ENCODE results near the gene TFF1. TPM values are rescaled to one million over a fixed set of nuclear protein-coding genes. Genes with fewer than 3 reads are reported as not detected.

Gene TFF1
- total RNA-seq, 2 experiments from 2014 or later, result not detected

- no peak overlapping the region for H3K27ac Mint-ChIP-seq
- CTCF ChIA-PET, result interaction anchor here (0.6 to 1.1 kb wide), 3 partner anchors 11 to 29 kb away, joined by 3 to 10 read pairs (median 3); no protein-coding TSS in a partner anchor
- intact Hi-C loops (cut with micrococcal nuclease), result no loop called here
- H3K36me3 Mint-ChIP-seq, result peaks cover 39% of the 10 kb centered on the region
- no peaks in the 10 kb centered on the region for H3K27me3 Mint-ChIP-seq
- no peak overlapping the region for H3K4me3 Mint-ChIP-seq
- H3K4me1 Mint-ChIP-seq (ENCODE audit: low read depth), result peaks cover 55% of the 10 kb centered on the region
- POLR2A ChIA-PET, result interaction anchor here (0.8 to 1.3 kb wide), 3 partner anchors 22 to 128 kb away, joined by 3 to 4 read pairs (median 3); no protein-coding TSS in a partner anchor
- H3K9me3 Mint-ChIP-seq, result peaks cover 10% of the 10 kb centered on the region
- no peak for DNase-seq
These were observed 32.2 kb upstream of the TFF1 start for GRCh38 chr21:42398436-42399028.

GRCh38 chr21:42397746-42398394 is 31.5 kb upstream of the TFF1 start:
- Mint-ChIP-seq H3K9me3 (peaks cover 10% of the 10 kb centered on the region), H3K27ac (no peak overlapping the region), H3K4me1 (ENCODE audit: low read depth) (peaks cover 60% of the 10 kb centered on the region), H3K36me3 (peaks cover 37% of the 10 kb centered on the region), H3K27me3 (no peaks in the 10 kb centered on the region), H3K4me3 (no peak overlapping the region)
- no peak for DNase-seq
- POLR2A ChIA-PET, result interaction anchor here (0.8 to 1.1 kb wide), 3 partner anchors 19 to 26 kb away, joined by 3 to 4 read pairs (median 3); no protein-coding TSS in a partner anchor
- intact Hi-C loops (cut with micrococcal nuclease), result no loop called here
- CTCF ChIA-PET, result interaction anchor here (1.1 kb wide), 1 partner anchor 16 kb away, joined by 10 read pairs; no protein-coding TSS in a partner anchor

- ChIA-PET CTCF (interaction anchor here (1.2 kb wide), 1 partner anchor 16 kb away, joined by 4 read pairs; no protein-coding TSS in a partner anchor), POLR2A (interaction anchor here (1.1 kb wide), 1 partner anchor 18 kb away, joined by 3 read pairs; no protein-coding TSS in a partner anchor)
- Mint-ChIP-seq H3K4me1 (ENCODE audit: low read depth) (peaks cover 63% of the 10 kb centered on the region), H3K36me3 (peaks cover 38% of the 10 kb centered on the region), H3K27me3 (no peaks in the 10 kb centered on the region), H3K4me3 (no peak overlapping the region), H3K27ac (no peak overlapping the region), H3K9me3 (peaks cover 8% of the 10 kb centered on the region)
- intact Hi-C loops (cut with micrococcal nuclease), result no loop called here
- DNase-seq, result no peak
These were observed 30.7 kb upstream of the TFF1 start for GRCh38 chr21:42396799-42397745.

GRCh38 chr21:42395905-42396651 is 29.7 kb upstream of the TFF1 start, which contains the start of gene TMPRSS3:
TSS of gene TMPRSS3 (minus strand) at chr21:42396052. CDS start at chr21:42395417, 635 bp downstream.
- CTCF ChIA-PET, result interaction anchor here (1.2 kb wide), 1 partner anchor 15 kb away, joined by 4 read pairs; no protein-coding TSS in a partner anchor
- Mint-ChIP-seq H3K4me3 (no peak within 1 kb of the TSS), H3K27me3 (no peaks in the 10 kb centered on the region), H3K4me1 (ENCODE audit: low read depth) (peaks cover 59% of the 10 kb centered on the region), H3K36me3 (peaks cover 37% of the 10 kb centered on the region), H3K9me3 (no peaks in the 10 kb centered on the region), H3K27ac (no peak within 1 kb of the TSS)
- intact Hi-C loops (cut with micrococcal nuclease), result no loop called here
- POLR2A ChIA-PET, result no interaction called here
- DNase-seq, result no peak

GRCh38 chr21:42395302-42395701 is 29.0 kb upstream of the TFF1 start:
- Mint-ChIP-seq H3K27ac (no peak overlapping the region), H3K36me3 (peaks cover 42% of the 10 kb centered on the region), H3K4me3 (no peak overlapping the region), H3K4me1 (ENCODE audit: low read depth) (peaks cover 53% of the 10 kb centered on the region), H3K27me3 (no peaks in the 10 kb centered on the region), H3K9me3 (no peaks in the 10 kb centered on the region)
- ChIA-PET POLR2A (no interaction called here), CTCF (no interaction called here)
- DNase-seq, result no peak
- intact Hi-C loops (cut with micrococcal nuclease), result no loop called here

GRCh38 chr21:42393443-42393950 is 27.2 kb upstream of the TFF1 start:
- H3K27me3 Mint-ChIP-seq, result no peaks in the 10 kb centered on the region
- H3K27ac Mint-ChIP-seq, result peak overlapping the region; percentile 84
- DNase-seq, result no peak
- ChIA-PET POLR2A (interaction anchor here (0.7 to 2.7 kb wide), 13 partner anchors 11 to 156 kb away, joined by 3 to 36 read pairs (median 5); partner anchors contain the start of gene UBASH3A), CTCF (interaction anchor here (0.7 to 4.0 kb wide), 11 partner anchors 9 to 79 kb away, joined by 3 to 33 read pairs (median 4); partner anchors contain the start of gene UBASH3A)
- intact Hi-C loops (cut with micrococcal nuclease), result loop anchor here (1.0 to 2.0 kb wide), 4 partner anchors 8 to 32 kb away; no protein-coding TSS in a partner anchor
- no peaks in the 10 kb centered on the region for H3K9me3 Mint-ChIP-seq
- peaks cover 48% of the 10 kb centered on the region for H3K36me3 Mint-ChIP-seq
- H3K4me1 Mint-ChIP-seq (ENCODE audit: low read depth), result peaks cover 58% of the 10 kb centered on the region
- H3K4me3 Mint-ChIP-seq, result peak overlapping the region; percentile 64

- H3K27me3 Mint-ChIP-seq, result no peaks in the 10 kb centered on the region
- DNase-seq, result peak; percentile 45
- POLR2A ChIA-PET, result interaction anchor here (0.7 to 2.7 kb wide), 13 partner anchors 11 to 156 kb away, joined by 3 to 36 read pairs (median 5); partner anchors contain the start of gene UBASH3A
- no peaks in the 10 kb centered on the region for H3K9me3 Mint-ChIP-seq
- H3K27ac Mint-ChIP-seq, result peak overlapping the region; percentile 84
- H3K4me3 Mint-ChIP-seq, result peak overlapping the region; percentile 64
- intact Hi-C loops (cut with micrococcal nuclease), result loop anchor here (1.0 to 2.0 kb wide), 4 partner anchors 8 to 32 kb away; no protein-coding TSS in a partner anchor
- peaks cover 52% of the 10 kb centered on the region for H3K4me1 Mint-ChIP-seq (ENCODE audit: low read depth)
- CTCF ChIA-PET, result interaction anchor here (0.7 to 4.0 kb wide), 12 partner anchors 9 to 78 kb away, joined by 3 to 33 read pairs (median 4); partner anchors contain the start of gene UBASH3A
- peaks cover 47% of the 10 kb centered on the region for H3K36me3 Mint-ChIP-seq
These were observed 26.6 kb upstream of the TFF1 start for GRCh38 chr21:42392731-42393442.

- peaks cover 54% of the 10 kb centered on the region for H3K36me3 Mint-ChIP-seq
- no peak overlapping the region for H3K27ac Mint-ChIP-seq
- POLR2A ChIA-PET, result no interaction called here
- H3K4me1 Mint-ChIP-seq (ENCODE audit: low read depth), result peaks cover 49% of the 10 kb centered on the region
- H3K9me3 Mint-ChIP-seq, result no peaks in the 10 kb centered on the region
- CTCF ChIA-PET, result interaction anchor here (2.3 to 4.0 kb wide), 2 partner anchors 10 to 13 kb away, joined by 11 to 33 read pairs; partner anchors contain the start of gene UBASH3A
- H3K4me3 Mint-ChIP-seq, result no peak overlapping the region
- no peaks in the 10 kb centered on the region for H3K27me3 Mint-ChIP-seq
- intact Hi-C loops (cut with micrococcal nuclease), result no loop called here
- DNase-seq, result no peak
These were observed 25.0 kb upstream of the TFF1 start for GRCh38 chr21:42391297-42391696.

GRCh38 chr21:42390696-42391095 is 24.4 kb upstream of the TFF1 start:
- Mint-ChIP-seq H3K9me3 (no peaks in the 10 kb centered on the region), H3K27ac (no peak overlapping the region), H3K4me3 (no peak overlapping the region), H3K4me1 (ENCODE audit: low read depth) (peaks cover 48% of the 10 kb centered on the region), H3K36me3 (peaks cover 59% of the 10 kb centered on the region), H3K27me3 (no peaks in the 10 kb centered on the region)
- no peak for DNase-seq
- ChIA-PET CTCF (interaction anchor here (4.0 kb wide), 1 partner anchor 10 kb away, joined by 33 read pairs; no protein-coding TSS in a partner anchor), POLR2A (interaction anchor here (0.6 kb wide), 1 partner anchor 16 kb away, joined by 3 read pairs; no protein-coding TSS in a partner anchor)
- intact Hi-C loops (cut with micrococcal nuclease), result no loop called here

- no peak overlapping the region for H3K4me3 Mint-ChIP-seq
- ChIA-PET CTCF (interaction anchor here (4.0 kb wide), 1 partner anchor 9 kb away, joined by 33 read pairs; no protein-coding TSS in a partner anchor), POLR2A (interaction anchor here (0.6 kb wide), 1 partner anchor 16 kb away, joined by 3 read pairs; no protein-coding TSS in a partner anchor)
- H3K9me3 Mint-ChIP-seq, result no peaks in the 10 kb centered on the region
- peaks cover 48% of the 10 kb centered on the region for H3K4me1 Mint-ChIP-seq (ENCODE audit: low read depth)
- peaks cover 61% of the 10 kb centered on the region for H3K36me3 Mint-ChIP-seq
- DNase-seq, result no peak
- H3K27ac Mint-ChIP-seq, result no peak overlapping the region
- intact Hi-C loops (cut with micrococcal nuclease), result no loop called here
- H3K27me3 Mint-ChIP-seq, result no peaks in the 10 kb centered on the region
These were observed 23.9 kb upstream of the TFF1 start for GRCh38 chr21:42390193-42390592.

All from activated CD4-positive, alpha-beta memory T cell treated with anti-CD3 and anti-CD28 coated beads for 36 hours (primary cell).